GM19240 (cell line): ENCODE data around the gene ZNF689.
A peak's percentile ranks its signal among the peaks of the same experiment; 100 is the strongest.

Source experiments
- DNase-seq: peaks from one replicate; pipeline ENCODE4 v3.0.0; 2011; ENCODE audit warnings: low spot score; ENCODE audit not compliant: insufficient read length

The ZNF689 gene

DNA sequence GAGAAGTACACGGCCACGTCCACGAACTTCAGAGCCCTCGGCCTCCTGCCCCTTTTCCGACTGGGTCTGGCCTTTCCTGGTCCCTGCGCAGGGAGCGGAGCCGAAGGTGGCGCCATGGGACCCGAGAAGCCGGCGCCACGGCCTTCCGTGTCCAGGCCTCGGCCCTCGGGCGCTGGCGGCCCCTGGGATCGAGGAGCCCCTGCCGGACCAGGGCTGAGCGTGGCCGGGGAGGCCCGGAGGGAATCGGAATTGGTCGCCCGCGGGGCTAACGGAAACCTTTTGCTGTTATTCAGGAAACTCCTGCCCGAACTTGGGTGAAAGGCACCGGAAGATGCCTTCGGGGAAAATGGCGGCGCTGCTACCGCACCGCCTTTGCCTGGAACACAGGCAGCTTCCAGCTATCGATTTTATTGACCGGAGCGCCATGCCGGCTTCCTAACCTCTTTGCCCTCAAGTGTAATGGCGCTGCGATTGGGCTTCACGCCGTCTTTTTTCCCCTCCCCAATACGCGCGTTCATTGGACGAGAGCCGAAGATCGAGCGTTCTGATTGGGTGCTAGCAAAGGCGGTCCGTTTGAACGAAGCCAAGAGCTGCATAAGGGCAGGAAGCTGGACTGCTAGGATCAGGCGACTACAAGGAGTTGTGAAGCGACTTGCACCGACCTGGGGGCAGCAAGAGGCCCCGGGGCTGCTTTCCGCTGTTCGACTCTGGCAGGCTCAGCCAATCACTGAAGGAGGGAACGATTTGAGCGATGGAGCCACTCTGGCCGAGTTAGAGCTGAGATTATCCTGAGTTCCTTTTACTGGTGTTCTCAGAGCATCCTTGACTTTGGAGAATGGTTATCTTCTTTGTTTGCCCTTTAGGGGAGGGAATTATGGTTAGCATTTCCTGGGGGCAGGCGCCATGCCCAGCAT is at the start of gene ZNF689:
TSS of gene ZNF689 (minus strand) at position 464 of the 914 bp plus-strand sequence. CDS start at position 116, 348 bp downstream.
- DNase-seq: peak; percentile 90

DNA sequence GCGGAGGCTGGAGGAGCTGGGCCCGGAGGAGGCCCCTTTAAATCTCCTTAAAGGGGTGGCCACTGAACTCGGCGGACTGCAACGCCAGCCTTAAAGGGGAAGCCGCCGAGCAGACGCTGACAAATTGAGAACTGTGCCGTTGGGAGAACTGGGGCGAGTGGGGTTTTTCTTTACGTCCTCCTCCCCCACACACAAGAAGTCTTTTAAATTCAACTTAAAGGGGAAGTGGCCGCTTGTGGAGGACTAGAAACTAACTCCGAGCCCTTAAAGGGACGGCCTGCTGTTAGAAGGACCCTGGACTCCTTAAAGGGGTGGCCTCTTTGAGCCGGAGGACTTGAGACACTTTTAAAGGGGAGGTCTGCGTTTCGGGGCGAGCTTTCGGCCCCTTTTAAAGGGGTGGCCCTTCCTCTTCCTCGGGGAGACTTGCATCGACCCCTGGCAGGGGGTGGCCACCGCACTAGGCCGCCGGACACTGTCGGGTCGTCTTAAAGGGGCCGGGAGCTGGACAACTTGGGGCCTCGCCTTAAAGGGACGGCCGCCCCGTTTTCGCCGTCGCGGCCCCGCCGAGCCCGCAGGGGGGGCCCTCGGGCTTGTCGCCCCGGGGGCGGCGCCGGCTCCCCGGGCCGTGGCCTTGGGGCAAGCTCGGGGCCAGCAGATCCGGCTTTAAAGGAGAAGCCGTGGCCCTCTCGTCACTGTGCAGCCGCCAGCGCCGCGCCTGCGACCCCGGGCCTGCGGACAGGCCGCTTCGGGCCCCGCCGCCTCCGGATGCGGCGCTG is 48.7 kb upstream of the ZNF689 start:
- no peak for DNase-seq

DNA sequence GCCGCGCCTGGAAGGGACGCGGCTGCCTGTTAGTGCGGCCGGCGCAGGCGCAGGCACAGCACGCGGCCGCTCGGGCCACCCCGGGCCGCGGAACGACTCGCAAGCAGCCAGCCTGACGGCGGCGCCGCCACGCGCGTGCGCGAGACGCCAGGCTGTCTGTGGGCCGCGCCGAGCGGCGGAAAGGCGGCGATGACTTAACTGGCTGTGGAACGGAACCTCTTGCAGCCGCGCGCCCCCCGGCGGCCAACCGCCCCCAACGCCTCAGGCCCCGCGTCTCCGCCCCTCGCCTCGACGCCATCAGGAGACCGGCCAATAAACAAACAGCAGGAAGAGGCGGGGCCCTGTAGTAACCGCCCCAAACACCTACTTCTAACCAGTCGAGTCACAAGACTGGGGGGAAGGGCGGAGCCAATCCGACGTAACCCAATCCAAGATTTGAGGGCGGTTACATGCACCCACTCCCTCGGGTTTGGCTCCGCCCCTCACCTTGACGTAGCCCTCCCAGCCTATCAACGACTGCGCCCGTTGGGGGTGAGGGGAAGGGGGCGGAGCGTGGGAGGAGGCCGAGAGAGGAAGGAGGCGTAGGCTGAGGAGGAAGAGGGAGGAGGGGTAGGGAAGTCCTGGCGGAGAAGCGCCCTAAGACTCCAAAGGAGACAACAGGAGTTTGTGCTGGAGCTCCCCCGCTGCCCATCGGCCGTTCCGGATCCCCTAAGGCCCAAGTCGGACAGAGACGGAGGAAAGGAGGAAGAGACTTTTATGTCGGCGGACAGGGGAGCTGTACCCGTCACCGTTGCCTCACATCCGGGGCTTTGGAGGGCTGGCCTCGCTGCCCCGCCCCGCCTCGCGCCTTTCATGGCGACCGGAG is 47.9 kb upstream of the ZNF689 start, which contains the start of gene FBRS:
TSS of gene FBRS (plus strand) at position 566 of the 865 bp plus-strand sequence. CDS start 1,088 bp downstream, outside the sequence.
- DNase-seq: peak; percentile 86

- no peak for DNase-seq
Measured at GRCh38 chr16:30656974-30657865, 47.0 kb upstream of the ZNF689 start.

DNA sequence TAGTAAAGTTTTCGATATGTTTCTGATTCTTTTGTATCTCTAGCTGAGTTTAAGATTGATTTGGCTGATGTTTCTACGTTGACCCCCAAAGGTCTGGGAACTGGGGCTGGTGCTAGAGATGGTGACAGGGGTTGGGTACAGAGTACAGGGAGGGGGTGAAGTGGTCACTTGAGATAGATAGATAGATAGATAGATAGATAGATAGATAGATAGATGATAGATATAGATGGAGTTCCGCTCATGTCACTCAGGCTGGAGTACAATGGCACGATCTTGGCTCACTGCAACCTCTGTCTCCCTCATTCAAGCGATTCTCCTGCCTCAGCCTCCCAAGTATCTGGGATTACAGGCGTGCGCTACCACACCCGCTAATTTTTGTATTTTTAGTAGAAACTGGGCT is 46.2 kb upstream of the ZNF689 start:
- DNase-seq: no peak

DNA sequence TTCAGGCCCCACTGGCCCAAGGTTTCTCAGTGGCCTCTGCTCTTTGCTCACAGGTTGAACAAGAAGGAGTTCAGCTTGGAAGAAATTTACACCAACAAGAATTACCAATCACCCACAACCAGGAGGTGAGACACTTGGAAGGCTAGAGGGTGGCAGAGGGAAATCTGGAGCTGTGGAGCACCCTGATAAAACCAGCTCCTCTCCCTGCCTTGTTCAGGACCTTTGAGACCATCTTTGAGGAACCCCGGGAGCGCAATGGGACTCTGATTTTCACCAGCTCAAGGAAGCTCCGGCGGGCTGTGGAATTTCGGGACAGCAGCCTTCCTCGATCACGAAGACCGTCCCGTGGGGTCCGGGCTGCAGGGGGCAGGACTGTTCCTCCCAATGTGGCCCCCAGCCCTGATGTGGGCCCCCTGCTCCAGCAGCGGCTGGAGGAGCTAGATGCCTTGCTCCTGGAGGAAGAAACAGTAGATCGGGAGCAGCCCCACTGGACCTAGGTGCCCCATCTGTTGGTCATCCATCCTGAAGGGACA is 45.7 kb upstream of the ZNF689 start:
- DNase-seq: no peak

- DNase-seq: no peak
Measured at GRCh38 chr16:30654856-30655255, 44.7 kb upstream of the ZNF689 start.

GRCh38 chr16:30652718-30653117 is 42.5 kb upstream of the ZNF689 start:
- no peak for DNase-seq

- no peak for DNase-seq
Measured at GRCh38 chr16:30652005-30652296, 41.8 kb upstream of the ZNF689 start.

GRCh38 chr16:30651124-30652004 is 41.2 kb upstream of the ZNF689 start:
- no peak for DNase-seq

DNA sequence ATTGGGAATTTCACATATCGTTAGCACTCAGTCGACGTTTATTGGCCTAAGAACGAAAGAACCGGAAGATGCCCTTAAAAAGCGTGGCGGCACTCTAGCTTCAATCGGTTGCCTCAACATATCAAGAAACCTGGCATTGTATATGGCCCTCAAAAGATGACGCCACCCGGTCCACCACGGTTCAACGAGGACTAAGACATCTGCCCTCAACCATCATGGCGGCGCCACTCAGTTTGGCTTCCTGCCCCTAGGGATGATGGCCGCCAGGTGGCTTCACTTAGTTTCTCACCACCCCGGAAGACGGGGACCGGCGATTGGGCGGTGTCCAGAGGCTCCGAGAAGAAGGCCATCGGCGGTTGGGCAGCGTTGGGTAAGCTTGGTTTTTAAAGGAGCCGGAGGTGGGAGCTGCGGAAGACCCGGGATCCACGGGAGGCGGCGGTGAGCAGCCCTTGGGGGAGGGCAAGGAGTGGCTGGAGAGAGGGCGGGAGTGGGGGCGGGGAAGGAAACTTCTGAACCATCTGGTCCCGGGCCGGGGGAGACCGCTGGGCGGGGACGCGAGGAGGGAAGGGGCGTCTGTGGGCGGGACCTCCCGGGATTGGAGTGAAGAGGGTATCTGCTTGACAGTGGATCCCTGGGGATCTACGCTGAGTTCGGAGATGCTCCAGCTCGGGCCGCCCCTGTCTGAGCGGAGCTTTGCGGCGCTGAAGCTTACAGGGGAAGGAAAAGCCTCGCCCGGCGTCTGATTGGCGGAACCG is 40.4 kb upstream of the ZNF689 start, which contains the start of gene PRR14:
TSS of gene PRR14 (plus strand) at position 592 of the 755 bp plus-strand sequence. CDS start 686 bp downstream, outside the sequence.
- peak; percentile 65 for DNase-seq

DNA sequence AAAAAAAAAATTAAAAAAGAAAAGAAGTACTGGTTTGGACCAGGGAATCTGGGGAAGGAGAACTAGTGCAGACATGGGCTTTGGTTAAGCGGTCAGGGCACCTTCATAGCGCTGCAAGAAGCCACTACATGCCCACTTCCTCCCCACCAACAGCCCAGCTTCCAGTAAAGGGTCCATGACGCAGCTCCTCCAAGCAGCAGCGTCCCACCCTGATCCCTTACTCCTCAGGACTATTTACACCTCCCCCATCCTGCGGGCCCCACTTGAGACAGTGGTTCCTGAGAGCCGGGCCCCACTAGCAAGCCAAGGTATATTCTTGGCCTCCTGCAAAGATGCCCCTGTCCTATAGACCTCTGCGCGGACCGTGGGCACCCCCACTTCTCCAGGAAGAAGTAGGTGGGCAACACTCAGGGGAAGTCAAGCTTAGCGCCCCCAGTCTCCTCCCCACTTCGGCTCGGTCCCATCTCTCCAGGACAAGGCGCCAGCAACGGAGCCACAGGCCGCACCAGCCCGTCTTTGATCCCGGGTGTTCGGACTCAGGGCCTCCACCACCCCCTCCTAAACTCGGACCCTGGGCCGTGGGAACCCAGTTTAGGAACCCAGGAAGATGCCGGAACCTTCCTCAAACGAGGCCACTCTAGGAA is 39.7 kb upstream of the ZNF689 start:
- DNase-seq: no peak

GRCh38 chr16:30647274-30647571 is 37.0 kb upstream of the ZNF689 start:
- DNase-seq: no peak

DNA sequence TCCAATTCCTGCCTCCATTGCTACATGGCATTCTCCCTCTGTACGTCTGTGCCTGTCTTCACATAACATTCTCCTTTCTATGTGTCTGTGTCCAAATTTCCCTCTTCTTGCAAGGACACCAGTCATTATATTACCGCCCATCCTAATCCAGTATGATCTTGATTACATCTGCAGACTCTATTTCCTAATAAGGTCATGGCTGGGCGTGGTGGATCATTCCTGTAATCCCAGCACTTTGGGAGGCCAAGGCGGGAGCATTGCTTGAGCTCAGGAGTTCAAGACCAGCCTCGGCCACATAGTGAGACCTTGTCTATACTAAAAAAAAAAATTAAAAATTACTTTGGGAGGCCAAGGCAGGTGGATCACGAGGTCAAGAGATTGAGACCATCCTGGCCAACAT is 35.5 kb upstream of the ZNF689 start:
- DNase-seq: no peak

DNA sequence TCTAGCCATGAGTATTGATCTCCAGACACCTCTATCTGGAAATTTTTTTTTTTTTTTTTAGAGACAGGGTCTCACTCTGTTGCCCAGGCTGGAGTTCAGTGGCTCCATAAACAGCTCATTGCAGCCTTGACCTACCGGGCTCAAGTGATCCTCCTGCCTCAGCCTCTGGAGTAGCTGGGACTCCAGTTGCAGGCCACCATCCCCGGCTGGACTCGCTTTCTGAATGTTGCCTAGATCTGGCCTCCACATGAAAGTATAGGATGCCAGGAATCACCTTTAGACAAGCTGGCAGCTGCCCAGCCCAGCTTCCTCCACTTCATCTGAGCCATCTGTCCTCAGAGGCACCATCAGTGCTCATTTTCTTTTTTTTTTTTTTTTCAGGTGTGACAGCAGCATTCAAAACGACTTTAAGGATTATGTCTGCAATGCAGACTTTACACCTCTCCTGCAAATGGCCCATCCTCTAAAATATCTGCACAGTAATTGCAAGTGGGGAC is 34.2 kb upstream of the ZNF689 start:
- DNase-seq: no peak

GRCh38 chr16:30641378-30641982 is 31.3 kb upstream of the ZNF689 start:
- DNase-seq: no peak

- no peak for DNase-seq
Measured at GRCh38 chr16:30637944-30638343, 27.8 kb upstream of the ZNF689 start.
